Tibial nerve (tissue), 4 donors: ENCODE measurements around the gene PRR16.

Experiments
- EP300 ChIP-seq, 2 donors: sonication (generic); formaldehyde crosslinking; IDR thresholded peaks; one replicate each; pipeline ENCODE4 v1.6.1; 2017; ENCODE audit warnings: antibody characterized with exemption in 2 of 2, mild to moderate bottlenecking in 1 of 2
- POLR2A ChIP-seq, 2 donors: fragments of 450-650 bp; IDR thresholded peaks; one replicate each; pipeline ENCODE4 v1.6.1; 2017; ENCODE audit warnings: antibody characterized with exemption in 2 of 2, mild to moderate bottlenecking in 2 of 2, moderate library complexity in 2 of 2
- TF ChIP-seq, protein P1 (sequence below), 5 experiments: fragments of 200-600 bp in 3 of 5; fragments of 450-650 bp in 2 of 5; sonication (generic) in 3 of 5; IDR thresholded peaks; one replicate each; pipeline ENCODE4 v1.5.1; 2016 to 2019; ENCODE audit warnings: antibody characterized with exemption in 5 of 5, mild to moderate bottlenecking in 3 of 5, moderate library complexity in 2 of 5

DNA sequence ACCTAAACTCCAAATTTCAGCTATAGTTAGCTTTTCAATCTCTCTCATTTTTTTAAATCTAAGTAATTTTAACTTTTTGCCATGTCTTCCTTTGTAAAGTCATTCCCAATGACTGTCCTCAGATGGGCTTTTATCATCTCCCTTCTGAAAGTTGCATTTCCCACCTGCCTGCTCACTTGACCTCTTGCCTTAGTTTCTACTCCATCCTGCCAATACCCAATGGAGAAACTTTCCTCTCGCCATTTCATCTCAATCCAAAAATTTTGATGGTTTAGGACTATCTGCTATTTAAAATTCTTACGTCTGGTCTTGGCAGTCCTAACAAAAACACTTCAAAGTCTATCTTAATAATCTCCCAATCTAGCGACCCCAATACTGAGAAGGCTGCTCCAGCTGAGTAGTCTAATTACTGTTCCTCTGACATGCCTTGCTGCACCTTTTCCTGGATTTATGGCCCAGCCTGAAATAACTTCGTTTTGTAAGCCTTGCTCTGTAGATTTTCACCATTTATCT, 231.3 kb downstream of the PRR16 start:
- TF ChIP-seq, protein P1, sequence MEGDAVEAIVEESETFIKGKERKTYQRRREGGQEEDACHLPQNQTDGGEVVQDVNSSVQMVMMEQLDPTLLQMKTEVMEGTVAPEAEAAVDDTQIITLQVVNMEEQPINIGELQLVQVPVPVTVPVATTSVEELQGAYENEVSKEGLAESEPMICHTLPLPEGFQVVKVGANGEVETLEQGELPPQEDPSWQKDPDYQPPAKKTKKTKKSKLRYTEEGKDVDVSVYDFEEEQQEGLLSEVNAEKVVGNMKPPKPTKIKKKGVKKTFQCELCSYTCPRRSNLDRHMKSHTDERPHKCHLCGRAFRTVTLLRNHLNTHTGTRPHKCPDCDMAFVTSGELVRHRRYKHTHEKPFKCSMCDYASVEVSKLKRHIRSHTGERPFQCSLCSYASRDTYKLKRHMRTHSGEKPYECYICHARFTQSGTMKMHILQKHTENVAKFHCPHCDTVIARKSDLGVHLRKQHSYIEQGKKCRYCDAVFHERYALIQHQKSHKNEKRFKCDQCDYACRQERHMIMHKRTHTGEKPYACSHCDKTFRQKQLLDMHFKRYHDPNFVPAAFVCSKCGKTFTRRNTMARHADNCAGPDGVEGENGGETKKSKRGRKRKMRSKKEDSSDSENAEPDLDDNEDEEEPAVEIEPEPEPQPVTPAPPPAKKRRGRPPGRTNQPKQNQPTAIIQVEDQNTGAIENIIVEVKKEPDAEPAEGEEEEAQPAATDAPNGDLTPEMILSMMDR (IDR thresholded peaks at IDR 0.05), result no peak
- TF ChIP-seq EP300 (IDR thresholded peaks at IDR 0.05) (no peak), POLR2A (IDR thresholded peaks at IDR 0.05) (no peak)
